ENCODE data around the gene MPP3. TPM values are rescaled to one million over a fixed set of nuclear protein-coding genes. Genes with fewer than 3 reads are reported as not detected.

Gene MPP3
- total RNA-seq, 1 donor from 2014 or later: 37.0 TPM

GRCh38 chr17:43834106-43834505 lies 1.2 kb upstream of the MPP3 start:
- Histone ChIP-seq H3K9me3 (no peaks in the 10 kb centered on the region), H3K27ac (no peak overlapping the region), H3K4me3 (no peak overlapping the region), H3K27me3 (no peaks in the 10 kb centered on the region), H3K4me1 (peaks cover 0 to 12% of the 10 kb centered on the region in 2 donors), H3K36me3 (peaks cover 10 to 12% of the 10 kb centered on the region in 2 donors)
- intact Hi-C loops (cut with DNase I): no loop called here
- TF ChIP-seq CTCF (IDR thresholded peaks at IDR 0.05): no peak
- no peak for DNase-seq (ENCODE audit: low spot score in 2 of 2)

DNA sequence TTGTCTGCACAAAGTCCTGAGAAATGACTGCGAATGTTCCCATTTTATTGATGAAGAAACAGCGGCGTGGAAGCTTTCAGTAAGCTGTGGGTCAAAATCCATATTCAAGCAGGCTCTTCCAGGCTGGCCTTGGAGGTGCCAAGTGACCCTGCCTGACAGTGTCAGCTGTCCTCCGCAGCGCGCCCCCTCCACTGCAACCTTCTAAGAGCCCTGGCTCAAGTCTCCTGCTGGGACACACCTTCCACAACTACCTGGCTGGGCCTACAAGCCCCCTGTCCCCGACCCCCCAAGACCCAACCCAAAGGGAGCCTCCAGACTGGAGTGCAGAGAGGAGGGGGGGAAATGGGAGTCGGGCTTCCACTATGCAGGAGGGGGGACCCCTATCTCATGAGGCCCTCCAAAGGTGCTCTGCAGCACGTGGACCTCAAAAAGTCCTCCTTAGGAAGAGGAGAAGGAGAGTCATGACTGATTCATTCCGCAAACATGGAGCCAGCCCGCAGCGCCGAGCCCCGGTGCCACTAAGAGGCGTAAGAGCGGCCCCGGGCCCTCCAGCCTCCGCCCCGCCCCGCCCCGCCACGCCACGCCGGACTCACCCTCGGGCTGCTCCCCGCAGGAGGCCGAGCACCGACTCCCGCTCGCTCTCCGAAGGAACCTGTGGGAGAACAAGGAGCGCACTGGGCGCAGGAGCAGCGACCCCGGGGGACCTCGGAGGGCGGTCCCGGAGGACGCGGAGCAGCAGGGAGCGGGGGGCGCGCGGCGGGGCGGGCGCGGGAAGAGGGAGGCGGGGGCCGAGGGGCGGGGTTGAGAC lies 574 bp downstream of the MPP3 start:
- peak in 1 of 2 donors; percentile 81 for DNase-seq (ENCODE audit: low spot score in 2 of 2)
- peak in 1 of 3 experiments; percentile 15 for TF ChIP-seq CTCF (IDR thresholded peaks at IDR 0.05)

DNA sequence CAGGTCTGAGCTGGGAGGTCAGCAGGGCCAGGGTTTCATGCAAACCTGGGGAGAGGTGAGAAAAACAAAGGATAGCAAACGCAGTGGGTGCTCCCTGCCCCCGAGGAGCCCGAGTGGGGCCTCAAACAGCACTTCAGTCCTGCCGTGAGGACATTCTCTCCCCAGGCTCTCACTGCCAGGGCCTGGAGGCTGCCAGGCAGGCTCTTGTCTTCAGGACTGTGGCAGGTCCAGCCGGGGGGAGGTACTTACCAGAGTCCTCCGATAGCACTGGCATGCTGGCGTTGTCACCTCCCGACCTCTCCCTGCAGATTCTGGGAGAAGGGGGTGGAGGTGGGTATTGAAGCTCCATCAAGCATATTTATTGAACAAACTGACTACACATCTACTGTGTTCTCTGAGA lies 1.3 kb downstream of the MPP3 start:
- H3K27ac ChIP-seq: peak overlapping the region in 1 of 2 donors; percentile 11
- no peaks in the 10 kb centered on the region for H3K27me3 ChIP-seq
- intact Hi-C loops (cut with DNase I): loop anchor here (2.0 kb wide), 1 partner anchor 53 kb away; the partner anchor contains the start of gene DUSP3

More for the DNA sequence above, 574 bp downstream of the MPP3 start:
- peaks cover 0 to 12% of the 10 kb centered on the region in 2 donors for H3K4me1 ChIP-seq
- peak overlapping the region; percentile 73 to 79 for H3K27ac ChIP-seq
- no peaks in the 10 kb centered on the region for H3K9me3 ChIP-seq
- peak overlapping the region; percentile 91 to 96 for H3K4me3 ChIP-seq
- intact Hi-C loops (cut with DNase I): loop anchor here (2.0 kb wide), 1 partner anchor 54 kb away; the partner anchor contains the start of gene DUSP3
- peaks cover 10 to 28% of the 10 kb centered on the region in 2 donors for H3K36me3 ChIP-seq
- no peaks in the 10 kb centered on the region for H3K27me3 ChIP-seq

DNA sequence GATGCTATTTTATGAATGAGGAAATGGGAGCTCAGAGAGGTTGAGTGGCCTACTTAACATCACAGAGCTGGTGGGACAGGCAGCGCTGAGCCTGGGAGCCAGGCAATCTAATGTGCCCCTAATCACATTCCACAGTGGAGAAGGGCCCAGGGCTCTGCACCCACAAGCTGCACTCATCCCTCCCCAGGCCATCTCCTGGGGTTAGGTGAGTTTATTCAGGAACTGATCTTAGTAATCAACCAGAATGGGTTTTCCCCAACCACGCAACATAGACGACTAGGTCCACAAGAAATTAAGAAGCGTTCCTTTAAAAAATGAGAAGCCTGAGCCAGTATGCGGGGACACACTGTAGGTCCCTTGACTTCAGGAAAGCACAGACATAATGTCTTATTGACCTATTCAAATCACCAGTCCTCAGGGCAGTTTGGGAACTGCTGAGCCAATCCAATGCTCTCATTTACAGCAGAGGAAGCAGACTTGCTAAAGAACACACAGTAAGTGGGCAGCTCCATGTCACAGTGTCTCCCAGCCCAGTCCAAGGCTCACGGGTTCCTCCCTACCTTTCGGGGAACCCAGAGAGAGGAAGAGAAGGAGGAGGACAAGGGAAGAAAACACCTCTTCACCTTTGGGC lies 2.3 kb downstream of the MPP3 start:
- DNase-seq (ENCODE audit: low spot score in 2 of 2): no peak
- no peak for TF ChIP-seq CTCF (IDR thresholded peaks at IDR 0.05)
- intact Hi-C loops (cut with DNase I): no loop called here
- Histone ChIP-seq H3K9me3 (no peaks in the 10 kb centered on the region), H3K4me3 (no peak overlapping the region), H3K27me3 (no peaks in the 10 kb centered on the region), H3K36me3 (peaks cover 14 to 41% of the 10 kb centered on the region in 2 donors), H3K27ac (no peak overlapping the region), H3K4me1 (peaks cover 0 to 12% of the 10 kb centered on the region in 2 donors)

More for the DNA sequence above, 1.3 kb downstream of the MPP3 start:
- Histone ChIP-seq H3K9me3 (no peaks in the 10 kb centered on the region), H3K36me3 (peaks cover 10 to 31% of the 10 kb centered on the region in 2 donors), H3K4me3 (peak overlapping the region in 1 of 2 donors; percentile 91), H3K4me1 (peaks cover 0 to 12% of the 10 kb centered on the region in 2 donors)
- TF ChIP-seq CTCF (IDR thresholded peaks at IDR 0.05): no peak
- no peak for DNase-seq (ENCODE audit: low spot score in 2 of 2)

GRCh38 chr17:43829738-43830137 lies 3.2 kb downstream of the MPP3 start:
- H3K27me3 ChIP-seq: no peaks in the 10 kb centered on the region
- no peak for TF ChIP-seq CTCF (IDR thresholded peaks at IDR 0.05)
- peaks cover 14 to 46% of the 10 kb centered on the region in 2 donors for H3K36me3 ChIP-seq
- no peak for DNase-seq (ENCODE audit: low spot score in 2 of 2)
- intact Hi-C loops (cut with DNase I): no loop called here
- no peak overlapping the region for H3K27ac ChIP-seq
- H3K9me3 ChIP-seq: no peaks in the 10 kb centered on the region
- H3K4me1 ChIP-seq: peaks cover 0 to 12% of the 10 kb centered on the region in 2 donors
- no peak overlapping the region for H3K4me3 ChIP-seq

Measured in ascending aorta (tissue), 2 donors.